SW 1271 (cell line): ENCODE data around the gene KIRREL3.

Experiments
- DNase-seq, 2 experiments: peaks; one replicate each; lab custom pipeline; 2025; lab: John Stamatoyannopoulos, UW

Gene KIRREL3

DNA sequence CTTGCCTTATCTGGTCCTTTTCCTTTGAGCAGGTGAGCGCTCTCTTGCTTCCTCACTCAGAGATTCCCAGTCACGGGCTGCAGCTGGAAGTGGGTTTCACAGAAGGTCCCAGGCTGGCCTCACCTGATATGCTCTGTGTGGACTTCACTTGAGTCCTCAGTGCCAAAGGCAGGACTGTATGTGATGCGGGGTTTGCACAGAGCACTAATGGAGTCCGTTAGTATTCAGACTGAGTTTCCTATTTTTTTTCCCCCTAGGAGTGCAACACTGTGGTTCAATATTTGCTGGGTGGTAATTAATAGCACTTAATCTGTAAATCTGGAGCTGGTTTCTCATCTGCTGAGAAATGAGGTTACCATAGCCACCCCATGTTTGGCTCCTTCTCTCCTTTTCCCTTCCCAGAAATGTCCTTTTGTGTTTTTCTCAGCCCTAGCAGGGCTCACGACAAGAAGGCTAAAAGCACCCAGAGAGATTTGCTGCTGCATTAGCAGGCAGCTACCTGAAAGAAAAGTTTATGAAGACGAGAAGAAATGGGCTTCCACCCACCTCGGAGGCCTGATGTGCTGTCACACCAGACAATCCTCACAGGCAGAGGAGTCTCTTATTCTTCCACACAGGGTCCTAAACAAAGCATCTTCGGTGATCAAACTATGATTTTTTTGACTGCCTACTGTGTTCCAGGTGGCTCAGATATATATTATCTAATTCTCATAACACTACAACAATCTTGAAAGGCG lies 262.1 kb downstream of the KIRREL3 start:
- DNase-seq, result no peak

DNA sequence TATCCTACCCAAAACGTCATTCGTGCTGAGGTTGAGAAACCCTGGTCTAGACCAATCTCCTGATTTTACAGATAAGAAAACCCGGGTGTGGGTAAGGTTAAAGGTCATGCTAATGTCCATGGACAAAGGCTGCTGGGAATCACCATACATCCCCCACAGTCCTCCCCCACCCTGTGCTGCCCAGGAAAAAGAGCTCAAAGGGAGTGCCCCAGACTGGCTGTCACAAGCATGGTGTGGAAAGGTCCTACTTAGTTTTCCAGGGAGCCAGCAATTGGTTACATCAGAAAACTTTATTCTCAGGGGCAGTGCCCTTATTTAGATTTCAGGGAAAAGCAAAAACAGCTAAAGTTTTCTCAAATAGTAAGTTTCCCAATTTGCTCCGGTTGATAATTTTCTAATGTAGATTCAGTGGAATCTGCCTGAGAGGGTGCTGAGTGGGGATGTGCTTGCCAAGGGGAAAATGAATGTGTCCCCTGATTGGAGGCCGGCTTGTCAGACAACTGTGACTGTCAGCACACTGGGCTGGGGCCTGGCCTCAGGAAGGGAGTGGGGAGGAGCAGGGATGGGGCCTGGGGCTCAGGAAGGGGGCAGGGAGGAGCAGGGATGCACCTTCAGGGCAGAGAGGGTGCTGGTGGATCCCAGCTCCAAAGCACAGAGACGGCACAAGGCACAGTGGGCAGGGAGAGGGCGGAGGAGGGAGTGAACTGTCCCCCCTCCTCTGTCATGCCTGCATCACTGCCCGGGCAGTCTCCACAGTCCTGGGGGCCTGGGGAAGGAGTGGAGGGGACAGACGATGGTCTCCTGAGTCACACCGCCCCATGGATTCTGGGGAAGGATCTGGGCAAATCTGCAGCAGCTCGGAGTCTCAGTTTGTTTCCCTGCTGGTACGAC lies 263.6 kb downstream of the KIRREL3 start:
- DNase-seq, result no peak

DNA sequence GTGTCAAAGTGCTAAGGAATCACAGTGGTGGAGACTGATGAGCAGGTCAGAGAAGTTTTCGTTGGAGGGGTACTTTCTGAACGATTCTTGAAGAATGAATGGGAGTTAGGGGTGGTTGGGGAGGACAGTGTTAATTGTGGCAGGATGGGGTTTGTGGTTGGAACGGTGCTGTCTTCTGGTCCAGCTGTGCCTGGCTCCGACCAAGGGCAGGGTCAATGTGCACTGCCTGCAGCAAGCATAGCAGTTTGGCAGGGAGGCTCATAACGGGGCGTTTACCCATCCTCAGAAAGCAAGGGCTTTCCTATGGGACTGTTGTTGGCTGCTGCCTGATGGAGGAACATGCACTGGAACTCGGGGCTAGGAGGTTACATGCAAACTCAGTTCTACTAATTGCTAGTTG lies 265.8 kb downstream of the KIRREL3 start:
- DNase-seq, result no peak

DNA sequence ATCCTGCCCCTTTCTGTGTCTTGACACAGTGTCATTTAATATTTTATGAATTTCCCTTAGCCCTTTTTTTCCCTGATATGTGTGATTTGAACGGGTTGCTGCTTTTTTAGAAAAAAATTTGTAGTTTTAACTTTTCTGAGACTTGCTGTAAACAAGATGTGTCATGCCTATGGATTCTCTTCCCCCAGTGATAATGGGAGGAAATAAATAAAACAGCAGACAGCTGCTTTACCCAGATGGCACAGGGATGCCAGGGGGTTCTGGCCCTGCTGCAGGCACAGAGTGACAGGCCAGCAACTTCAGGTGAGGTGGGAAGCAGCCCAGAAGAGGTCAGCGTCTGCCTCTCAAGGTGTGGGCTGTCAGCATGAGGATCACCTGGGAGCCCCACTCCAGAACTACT lies 266.9 kb downstream of the KIRREL3 start:
- DNase-seq, result no peak

DNA sequence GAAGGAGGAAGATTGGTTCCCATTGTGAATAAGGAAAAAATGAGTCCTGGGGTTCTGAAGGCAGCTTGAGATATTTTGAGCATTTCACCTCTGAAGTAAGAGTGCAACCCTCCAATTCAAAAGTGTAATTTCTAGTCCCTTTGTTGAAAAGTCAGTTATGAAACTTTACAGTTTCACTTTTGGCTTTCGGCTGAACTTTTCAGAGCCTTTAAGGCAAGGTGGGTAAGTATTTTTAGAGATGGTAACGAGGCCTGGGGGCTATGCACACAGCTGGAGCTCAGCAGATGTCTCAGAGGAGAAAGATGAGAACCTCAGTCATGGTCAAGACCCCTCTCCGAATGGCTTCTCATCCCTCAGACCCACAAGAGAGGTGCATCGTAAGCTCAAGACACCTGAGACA lies 267.6 kb downstream of the KIRREL3 start:
- no peak for DNase-seq

DNA sequence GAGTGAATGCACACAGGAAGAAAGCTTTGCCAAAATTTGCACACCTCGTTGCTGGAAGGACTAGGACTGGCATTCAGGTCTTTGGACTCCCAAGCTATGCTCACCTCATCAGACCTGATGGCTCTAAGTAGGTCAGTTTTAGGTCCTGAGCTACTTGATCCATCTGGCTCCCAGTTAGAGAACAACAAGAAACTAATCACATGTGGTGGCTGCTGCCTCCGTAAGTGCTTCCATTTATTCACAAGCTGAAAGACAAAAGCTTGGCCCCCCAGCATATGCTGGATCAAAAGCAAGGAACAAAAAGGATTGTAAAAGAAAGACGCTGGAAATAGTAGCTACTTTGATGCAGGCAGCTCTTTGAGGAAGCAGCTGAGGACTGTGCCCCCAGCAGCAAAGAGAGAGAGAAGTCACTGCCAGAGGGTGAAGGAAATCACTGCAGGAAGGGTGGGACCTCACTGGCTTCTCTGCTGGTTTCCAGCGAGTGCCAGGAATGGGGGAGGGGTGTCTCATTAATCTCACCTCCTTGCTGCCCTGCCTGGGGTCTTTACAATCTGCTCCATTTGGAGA lies 268.9 kb downstream of the KIRREL3 start:
- DNase-seq, result no peak

DNA sequence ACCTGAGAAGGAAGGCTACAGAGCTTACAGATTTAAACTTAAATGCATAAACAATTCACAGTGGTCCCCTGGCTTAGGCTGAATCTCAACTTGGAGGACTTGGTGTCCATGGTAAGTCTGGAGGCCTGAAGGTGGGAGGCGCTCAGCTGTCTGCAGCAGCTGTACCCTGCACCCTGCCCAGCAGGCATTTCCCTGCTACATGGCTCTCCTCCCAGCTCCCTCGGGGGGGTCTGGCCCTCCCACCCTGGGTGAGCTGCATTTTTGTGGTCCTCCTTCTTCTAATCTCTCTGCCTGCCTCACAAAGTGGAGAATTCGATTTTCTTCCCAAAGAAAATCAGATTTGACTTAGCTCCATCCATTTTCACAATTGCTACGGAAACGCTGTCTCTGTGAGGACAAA lies 273.2 kb downstream of the KIRREL3 start:
- DNase-seq, result no peak

DNA sequence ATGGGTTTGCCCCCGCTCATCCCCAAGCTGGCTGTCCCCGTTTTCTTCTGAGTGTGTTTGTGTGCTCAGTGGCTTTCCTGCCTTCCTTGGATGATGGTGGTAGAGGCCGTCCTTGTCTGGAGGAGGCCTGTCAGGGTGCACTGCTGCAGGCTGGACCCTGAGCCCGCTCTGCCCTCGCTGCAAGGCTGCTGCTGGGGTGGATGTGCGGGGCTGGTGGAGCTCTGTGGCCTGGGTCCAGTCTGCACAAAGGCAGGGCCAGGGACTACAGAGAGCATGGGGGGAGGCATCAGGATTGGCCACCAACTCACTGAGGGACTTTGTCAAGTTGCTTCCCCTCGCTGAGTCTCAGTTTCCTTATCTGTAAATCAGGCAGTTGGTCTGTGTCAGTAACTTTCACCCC lies 275.0 kb downstream of the KIRREL3 start:
- DNase-seq, result no peak

DNA sequence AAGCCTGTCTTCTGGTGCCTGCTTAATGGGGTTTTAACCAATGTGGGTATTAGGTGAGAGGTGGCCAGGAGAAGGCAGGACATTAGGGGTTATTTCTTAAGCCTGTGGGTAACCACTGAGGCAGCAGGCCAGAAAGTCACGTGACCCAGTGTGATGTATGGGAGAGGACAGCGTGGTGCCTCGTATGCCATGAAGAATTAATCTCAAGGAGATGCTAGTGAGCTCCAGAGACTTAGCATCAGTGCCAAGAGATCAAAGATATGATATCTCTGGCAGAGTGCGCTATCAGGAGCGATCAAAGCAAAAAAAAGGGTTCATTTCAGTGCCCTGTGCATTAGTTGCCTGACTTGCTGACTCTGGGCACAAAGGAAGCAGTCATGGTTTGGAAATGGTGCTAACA lies 275.5 kb downstream of the KIRREL3 start:
- DNase-seq, result no peak

DNA sequence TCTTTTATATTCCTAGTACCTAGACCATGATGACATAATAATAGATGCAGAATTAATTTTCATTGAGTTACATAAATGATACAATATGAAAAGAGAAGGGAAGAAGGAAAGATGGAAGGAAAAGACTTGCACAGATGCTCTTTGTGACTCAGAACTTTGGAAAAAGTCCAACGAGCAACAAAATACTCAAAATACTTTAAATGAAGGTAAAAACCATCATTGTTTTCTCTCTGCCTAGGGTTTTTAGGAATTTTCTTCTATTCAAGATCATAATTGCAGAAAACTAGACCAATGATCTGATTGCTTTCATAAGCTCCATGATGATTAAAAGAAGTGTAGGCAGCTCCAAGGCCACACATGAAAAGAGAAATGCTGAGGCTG lies 276.9 kb downstream of the KIRREL3 start:
- no peak for DNase-seq

DNA sequence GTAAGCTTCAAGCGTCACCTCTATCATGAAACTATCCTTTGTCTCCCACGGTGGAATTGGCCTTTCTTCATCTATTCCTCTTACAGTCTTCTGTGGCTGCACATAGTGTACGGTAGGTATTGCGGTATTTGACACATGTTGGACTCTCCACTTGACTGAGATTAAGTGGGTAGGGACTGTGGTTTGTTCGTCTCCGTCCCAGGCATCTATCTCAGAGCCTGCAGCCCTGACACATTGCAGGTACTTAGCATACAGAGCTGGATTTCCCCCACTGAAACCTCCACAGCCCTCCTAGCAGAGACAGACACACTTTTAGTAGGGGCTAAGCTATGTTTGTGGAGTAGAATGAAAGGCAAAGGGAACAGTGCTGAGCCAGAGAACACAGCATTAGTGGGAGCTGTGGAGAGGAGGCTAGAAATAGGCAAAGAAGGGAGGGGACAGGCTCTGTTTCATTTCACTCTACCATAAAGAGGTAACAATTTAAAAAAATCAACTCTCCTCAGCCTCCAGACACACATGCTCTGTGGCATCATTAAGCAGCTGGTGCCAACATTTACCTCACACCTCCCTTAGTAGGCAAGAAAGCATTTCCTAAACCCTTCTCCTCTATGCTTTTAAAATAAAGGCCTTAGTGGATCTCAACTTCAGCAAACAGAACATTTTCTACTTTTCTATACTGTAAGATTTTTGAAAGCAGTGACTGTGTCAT lies 277.5 kb downstream of the KIRREL3 start:
- no peak for DNase-seq

DNA sequence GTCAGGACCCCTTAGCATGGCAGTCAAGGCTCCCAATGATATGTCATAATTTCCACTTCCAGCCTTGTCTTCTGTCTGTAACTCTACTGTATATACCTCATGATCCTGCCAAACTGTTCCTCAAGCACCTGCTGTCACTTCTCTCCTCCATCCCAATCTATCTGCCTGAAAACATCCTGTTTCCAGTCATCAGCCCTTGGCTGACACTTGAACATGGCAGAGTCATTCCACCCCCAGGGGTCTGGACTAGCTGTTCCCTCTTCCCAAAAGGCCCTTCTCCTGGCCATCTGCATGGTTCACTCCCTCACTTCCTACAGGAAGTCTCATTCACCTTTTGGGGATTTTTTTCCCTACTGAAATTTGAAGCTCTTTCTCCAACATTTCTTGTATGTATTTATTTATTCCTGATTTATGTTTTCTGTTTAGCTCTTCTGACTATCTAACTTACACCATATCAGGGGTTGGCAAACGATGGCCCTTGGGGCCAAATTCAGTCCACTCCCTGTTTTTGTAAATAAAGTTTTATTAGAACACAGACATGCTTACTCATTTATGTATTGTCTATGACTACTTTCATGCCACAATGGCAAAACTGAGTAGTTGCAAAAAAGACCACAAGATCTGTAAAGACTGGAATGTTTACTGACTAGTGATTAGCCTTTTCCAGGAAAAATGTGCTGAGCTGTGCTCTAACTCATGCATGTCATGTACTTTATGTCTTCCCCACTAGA lies 278.4 kb downstream of the KIRREL3 start:
- DNase-seq, result no peak

DNA sequence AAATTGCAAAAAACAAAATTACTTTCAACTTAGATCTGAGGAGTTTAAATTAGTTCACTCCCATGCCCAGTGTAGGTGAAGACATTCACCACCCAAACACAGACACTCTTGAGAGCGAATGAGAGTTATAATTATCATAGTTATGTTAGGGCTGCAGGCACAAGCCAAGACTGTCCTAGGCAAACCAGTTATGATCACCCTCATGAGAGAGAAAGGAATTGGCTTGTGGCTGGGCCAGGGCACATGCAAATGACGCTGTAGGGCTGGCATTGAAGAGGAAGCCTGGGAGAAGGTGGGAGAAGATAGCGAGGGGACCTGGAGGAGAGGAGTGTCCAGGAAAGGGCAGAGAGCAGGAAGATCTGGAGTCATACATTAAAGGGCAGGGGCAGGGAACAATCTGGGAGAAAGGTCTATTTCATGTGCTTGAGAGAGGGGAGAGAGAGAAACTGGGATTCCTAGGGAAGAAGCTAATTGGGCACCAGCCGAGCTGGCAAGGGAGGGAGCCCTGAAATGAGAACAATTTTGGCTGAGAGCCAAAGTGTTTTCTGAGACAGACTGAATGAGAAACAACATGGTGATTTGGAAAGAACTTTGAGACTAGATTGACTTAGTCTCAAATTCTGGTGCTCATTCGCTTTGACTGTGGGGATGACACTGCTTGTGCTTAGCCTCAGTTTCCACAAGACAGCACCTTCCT lies 279.9 kb downstream of the KIRREL3 start:
- DNase-seq, result no peak

DNA sequence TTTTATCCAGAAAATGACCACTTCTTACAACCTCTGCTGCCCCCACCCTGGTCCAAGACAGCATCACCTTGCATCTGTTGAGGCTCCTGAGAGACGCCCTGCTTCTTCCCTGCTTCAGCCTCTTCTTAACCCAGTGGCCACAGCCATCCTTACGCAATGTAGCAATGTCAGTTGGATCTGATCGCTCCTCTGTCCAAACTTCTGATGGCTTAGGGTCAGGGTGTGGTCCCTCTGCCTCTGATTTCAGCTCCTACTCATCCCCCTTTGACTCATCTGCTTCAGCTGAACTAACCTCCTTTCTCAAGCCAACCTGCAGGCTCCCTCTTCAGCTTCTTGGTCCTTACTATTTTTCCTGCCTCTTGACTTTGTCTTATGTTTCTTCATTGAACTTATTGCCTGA lies 280.8 kb downstream of the KIRREL3 start:
- no peak for DNase-seq

DNA sequence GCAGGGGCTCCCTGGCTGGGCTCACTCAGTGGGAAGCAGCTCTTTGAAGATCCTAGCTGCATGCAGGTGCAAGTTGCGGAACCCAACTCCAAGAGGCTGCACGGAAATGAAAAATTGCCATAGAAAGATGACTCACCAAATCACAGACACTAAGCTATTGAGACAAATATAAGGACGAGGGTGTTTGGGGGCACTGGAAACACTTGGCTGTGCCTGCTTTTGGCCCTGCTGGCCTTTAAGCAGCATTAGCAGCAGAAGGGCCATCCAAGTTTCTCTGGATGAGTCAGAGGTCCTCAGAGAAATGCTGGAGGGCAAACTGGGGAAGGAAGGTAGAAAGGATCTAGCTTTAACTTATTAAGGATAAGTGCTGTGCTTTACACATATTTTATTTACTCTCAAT lies 282.3 kb downstream of the KIRREL3 start:
- no peak for DNase-seq

DNA sequence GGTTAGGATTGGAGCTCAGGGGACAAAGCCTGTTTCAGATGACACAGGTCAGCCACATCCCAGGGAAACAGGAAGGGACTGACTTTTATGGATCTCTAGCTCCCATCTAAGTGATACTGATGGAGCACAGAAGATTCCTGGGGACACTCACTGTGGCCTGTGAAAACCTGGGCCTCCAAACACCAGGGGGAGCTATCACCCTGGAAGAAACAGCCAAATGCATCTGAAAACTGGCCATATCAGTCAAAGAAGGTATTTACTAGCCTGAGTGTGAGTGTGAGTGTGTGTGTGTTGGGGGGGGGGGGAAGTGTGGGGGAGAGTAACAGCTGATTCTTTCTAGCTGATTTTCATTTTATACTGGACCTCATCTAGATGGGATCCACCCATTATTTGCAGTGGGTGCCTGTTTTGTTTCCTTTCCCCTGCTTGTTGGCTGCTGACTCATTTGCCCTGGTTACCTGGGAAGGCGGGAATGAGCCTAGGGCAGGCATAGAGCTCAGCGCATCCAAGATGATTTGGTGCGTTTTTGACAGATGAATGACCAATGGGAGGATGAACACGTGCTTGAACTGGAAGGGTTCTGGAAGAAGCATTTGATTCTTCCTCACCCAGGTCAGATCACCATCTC lies 284.0 kb downstream of the KIRREL3 start:
- DNase-seq, result peak in 1 of 2 experiments; percentile 12

DNA sequence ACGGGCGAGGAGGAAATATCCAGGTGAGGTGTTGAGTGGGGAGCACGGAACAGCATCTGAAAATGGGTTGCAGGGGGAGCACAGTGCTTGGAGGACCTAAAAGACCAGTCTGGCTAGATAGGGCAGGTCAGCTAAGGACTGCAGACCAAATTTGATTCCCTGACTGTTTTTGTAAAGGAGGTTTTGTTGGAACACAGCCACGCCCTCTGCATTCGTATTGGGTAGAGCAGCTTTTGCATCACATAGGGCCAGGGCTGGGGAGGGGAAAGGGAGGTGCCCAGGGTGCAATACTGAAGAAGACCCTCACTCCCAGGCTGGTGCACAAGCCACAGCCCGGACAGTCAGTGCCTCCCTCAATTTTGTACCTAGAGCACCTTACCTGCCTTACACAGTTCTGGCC lies 286.8 kb downstream of the KIRREL3 start:
- no peak for DNase-seq

DNA sequence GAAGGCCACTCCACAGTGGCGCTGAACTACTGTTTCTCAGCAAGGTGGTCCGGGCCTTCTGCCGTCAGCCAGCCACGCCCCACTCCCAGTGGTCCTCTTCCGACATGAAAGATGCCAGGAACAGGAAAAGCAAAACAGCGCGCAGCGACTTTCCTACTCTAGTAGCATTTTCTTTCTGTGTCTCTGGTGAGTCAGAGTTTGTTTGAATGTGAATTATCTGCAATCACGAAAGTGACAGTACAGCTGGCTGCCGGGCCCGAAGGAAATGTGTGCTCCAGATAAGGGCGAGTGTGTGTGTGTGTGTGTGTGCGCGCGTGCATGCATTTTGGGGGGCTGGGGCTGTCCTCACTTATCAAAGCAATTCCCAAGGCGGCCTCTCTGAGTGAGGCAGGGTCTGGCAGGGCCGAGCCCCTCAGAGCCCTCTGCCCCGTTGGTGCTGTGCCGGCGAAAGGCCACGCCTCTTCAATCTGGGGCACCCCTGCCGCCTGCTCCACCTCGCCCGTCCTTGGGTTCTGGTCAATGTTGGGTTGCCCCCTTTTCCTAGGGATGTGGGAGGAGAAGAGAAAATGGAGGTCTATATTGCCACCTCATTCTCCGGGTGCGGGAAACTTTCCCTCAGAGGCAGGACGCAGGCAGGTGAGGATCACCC lies 288.5 kb downstream of the KIRREL3 start:
- DNase-seq, result no peak

DNA sequence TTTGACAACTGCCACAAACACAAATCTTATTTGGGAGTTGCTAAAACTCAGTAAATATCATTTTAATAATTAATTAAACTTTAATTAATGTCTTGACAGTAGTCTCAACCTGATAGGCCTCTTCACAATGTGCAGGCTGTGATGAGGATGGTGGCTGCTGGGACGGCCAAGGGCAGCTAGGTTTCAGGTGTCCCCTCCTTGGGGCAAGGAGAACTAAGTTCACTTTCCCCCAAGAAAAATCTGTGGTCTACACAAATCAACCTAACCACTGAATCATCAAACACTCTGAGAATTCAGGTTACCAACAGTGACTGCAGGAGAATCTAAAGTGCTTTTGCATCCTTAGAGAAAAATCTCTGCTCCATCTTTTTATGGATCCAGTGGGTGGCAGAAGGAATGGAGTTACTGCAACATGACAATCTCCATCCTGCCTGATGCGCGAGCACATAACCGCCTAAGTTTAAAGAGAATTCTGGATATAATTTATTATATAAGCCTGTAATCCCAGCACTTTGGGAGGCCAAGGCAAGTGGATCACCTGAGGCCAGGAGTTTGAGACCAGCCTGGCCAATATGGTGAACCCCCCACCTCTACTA lies 289.7 kb downstream of the KIRREL3 start:
- DNase-seq, result no peak

DNA sequence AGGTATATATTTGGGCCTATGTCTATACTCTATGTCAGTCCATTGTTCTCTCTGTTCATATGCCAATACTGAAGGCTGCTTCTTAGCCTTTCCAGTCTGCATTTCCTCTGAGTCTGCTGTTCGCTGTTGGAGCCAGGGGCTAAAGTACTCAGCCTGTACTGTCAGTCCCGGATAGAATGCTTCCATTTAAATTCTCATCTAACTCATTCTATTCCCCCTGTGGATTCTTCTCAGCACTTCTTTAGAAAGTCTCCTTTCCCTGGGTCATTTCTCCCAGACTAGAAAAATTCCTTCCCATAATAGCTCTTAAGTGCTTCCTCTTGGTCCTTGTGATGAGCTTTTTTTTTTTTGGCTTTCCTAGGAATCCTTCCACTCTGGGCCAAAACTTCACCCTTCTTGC lies 293.1 kb downstream of the KIRREL3 start:
- DNase-seq, result no peak
